Activated T-cell treated with anti-CD3 and anti-CD28 coated beads, Interleukin-2, amount 50 U/mL, for 1 hour (primary cell): ENCODE results near the gene DNMT3A.

Experiments used
- DNase-seq: peaks from one replicate; pipeline ENCODE4 v3.0.0-alpha.2; 2020

The DNMT3A gene

DNA sequence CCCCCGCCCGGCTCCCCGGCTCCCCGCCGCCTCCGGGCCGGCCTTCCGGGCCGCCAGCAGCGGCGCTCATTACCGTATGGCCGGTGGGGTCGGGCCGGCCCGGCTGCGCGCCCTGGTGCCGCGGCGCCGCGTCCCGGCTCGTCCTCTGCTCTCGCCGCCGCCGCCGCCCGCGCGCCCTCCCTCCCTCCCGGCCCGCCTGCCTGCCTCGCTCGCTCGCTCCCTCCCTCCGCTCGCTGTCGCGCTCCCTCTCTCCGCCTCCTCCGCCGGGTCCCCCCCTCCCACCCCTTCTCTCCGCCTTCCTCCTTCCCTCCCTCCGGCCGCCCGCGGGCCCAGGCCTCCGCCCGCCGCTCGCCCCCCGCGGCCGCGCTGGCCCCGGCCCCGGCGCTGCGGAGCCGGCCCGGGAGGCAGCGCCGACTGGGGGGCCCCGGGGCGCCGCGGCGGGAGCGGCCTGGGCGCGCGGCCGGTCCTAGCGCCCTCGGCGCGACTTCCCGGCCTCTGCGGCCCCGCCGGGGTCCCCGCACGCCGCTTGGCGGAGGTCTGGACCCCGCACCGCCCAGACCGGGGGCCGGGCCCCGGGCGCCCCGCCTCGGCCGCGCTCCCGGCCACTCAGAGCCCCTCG is at the start of gene DNMT3A:
TSS of gene DNMT3A (minus strand) at position 173 of the 619 bp plus-strand sequence. CDS start 27,941 bp downstream, outside the sequence.
- peak; percentile 70 for DNase-seq

DNA sequence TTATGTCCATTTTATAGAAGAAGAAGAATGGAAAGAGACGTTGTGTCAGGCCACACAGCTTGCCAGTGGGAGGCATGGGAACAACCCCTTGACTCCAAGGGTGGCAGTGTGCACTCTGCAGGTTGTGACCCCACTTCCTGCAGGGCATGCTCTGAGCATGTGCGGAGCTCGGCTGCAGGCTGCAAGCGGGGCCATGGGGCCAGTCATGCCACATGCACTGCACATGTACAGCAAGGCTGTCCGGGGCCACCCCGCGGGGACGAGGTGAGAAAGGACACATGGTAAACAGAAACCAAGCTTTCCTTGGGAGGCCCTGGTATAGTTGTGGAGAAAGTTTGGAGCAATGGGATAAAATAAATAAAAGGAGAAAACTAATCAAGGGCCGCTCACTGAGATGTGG is 47.4 kb upstream of the DNMT3A start:
- no peak for DNase-seq

DNA sequence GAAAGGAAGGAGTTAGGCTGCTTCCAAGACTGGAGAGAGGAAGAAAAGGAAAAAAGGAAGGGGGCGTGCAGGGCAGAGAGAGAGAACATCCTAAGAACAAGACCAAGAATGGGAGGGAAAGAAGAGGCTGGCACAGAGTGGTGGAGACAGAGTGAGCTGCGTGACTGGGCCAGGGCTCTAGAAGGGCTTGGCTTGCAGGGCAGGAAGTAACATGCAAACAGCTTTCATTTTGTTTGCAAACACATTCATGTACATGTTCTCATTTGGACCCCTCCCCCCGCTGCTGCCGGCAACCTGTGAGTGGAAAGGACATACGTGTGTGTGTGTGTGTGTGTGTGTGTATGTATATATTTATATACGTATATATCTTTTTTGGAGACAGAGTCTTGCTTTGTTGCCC is 46.8 kb upstream of the DNMT3A start:
- DNase-seq = no peak

DNA sequence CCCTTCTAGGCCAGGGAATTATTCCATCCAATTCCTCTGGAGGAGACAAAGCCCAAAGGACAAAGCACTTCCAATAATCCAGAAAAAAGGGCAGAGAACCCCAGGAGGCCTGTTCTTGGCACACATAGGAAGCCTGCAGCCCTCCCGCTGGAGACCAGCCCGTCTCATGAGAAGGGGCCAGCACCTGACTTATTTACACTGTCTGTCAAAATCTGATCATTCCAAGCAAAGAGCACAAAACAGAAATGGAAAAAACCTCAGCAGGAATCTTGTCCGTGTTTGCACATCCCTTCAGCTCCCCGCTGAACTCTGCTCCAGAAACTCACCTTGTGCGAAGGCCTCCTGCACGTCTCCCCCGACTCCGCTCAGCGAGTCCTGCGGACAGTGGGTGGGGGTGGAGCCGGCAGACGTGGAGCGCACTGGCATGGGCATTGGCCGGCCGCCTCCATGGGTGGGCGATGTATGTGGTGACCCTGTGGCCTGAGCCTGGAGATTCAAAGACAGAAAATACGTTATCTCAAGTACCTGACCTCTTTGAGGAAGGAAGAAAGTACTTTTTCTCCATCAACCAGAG is 46.2 kb upstream of the DNMT3A start:
- no peak for DNase-seq

DNA sequence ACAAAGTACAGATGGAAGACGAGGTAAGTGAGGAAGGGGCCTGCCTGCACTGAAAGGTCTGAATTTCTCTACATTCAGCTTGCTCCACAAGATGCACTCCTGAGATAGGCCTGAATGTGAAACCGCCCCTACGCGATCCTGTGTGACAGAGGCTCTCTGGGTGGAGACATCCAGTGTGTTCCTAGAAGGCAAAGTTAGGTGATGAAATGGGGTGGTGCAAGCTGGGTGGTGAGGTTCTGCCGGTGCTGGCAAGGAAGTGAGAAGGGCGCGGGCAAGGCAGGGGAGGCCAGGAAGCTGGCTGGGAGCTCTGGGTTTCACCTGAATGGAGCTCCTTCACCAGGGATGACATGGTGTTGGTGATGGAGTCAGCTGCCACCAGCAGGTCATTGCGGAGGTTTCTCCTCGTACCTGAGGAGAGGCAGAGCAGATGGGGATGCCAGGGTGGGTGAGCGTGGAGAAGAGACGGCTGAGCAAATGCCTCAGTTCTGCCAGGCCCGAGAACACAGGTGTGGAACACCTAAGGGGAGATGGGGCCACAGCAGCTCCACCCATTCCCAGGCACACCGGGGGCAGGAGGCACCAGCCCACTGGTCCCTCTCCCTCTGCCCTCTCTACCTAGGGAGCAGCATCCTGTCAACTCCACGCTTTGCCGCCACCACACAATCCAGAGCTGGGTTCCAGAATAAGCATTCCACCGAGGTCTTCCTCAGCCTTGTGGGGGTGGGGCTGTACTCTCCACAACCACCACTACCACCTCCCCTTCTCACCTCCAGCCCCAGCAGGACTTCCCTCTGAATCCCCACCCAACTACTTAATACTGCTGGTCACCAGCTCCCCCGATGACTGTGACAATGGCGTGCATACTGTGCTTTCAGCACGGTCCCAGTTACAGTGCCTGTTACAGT is 45.5 kb upstream of the DNMT3A start:
- DNase-seq = no peak

DNA sequence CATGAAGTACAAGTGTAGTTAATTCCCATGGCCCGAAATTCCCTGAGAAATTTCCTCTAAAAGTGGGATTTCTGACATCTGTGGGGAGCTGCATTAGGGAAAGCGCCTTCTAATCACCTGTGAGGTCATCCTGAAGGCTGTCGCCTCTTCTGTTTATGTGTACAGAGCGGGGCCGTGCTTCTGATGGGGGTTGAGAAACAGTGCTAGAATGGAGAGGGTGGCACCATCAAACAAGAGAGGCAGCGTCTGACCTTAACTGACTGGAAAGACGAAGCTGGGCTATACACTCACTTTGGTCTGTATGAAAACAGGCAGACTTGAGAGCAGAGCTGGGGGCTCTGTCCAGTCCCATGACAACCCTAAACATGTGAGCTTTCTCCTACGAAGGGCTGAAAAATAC is 44.2 kb upstream of the DNMT3A start:
- DNase-seq = no peak

DNA sequence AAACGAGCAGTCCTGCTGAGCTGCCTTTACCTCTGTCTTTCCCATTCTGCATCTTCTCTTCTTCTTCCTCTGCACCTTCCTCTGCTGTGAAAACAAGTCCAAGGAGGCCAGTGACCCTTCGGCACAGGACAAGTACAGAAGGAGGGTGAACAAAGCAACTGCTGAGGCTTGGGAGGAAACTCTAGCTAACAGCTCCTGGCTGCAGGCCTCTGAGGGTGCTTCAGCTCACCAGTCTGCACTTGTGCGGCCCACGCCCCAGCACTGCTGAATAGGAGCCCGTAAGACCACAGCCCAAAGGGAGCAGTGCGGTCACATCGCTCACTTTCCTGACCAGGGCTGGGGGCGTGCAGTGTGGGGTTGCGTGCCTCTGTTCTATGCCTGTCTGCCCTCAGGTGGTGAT is 42.1 kb upstream of the DNMT3A start:
- no peak for DNase-seq

DNA sequence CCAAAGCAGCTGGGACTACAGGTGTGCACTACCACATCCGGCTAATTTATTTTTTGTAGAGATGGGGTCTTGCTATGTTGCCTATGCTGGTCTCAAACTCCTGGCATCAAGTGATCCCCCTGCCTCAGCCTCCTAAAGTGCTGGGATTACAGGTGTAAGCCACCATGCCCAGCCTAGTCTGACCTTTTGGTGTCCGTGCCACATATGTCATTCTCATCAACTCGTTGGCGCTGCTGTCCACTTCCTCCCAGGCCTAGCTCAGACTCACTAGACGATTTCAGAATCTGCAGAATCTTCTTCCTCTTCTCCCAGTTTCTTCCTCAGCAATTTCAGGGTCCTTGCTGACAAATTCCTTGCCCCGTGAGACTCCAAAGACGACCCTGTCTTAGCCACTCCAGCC is 39.8 kb upstream of the DNMT3A start:
- DNase-seq = no peak

DNA sequence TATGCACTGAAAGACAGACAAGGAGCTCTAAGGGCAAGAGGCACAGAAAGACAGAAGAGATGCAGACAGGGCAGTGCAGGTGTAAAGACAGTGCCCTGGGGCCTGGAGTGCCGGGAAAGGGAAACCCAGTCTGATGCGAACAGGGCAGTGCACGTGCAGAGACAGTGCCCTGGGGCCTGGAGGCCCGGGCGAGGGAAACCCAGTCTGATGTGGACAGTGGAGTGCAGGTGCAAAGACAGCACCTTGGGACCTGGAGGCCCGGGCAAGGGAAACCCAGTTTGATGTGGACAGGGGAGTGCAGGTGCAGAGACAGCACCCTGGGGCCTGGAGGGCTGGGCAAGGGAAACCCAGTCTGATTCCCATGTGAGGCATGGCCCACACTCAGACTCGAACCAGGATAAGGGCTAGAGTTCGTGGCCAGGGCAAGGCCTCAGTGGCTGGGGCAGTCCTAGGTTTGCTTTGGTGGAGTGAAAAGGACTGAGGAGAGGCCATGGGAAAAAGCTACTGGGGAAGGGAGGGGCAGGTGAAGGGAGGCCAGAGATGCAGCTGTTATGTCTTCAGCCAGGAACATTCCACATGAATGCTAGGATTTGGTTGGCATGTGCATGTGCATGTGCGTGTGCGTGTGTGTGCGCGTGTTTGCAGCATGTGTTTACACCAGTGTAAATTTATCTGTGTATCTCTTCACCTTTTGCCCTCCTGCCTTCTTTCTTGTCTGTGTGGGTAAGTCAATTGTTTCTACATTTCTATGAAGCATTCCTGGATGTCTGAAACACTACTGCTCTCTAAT is 39.1 kb upstream of the DNMT3A start:
- no peak for DNase-seq

DNA sequence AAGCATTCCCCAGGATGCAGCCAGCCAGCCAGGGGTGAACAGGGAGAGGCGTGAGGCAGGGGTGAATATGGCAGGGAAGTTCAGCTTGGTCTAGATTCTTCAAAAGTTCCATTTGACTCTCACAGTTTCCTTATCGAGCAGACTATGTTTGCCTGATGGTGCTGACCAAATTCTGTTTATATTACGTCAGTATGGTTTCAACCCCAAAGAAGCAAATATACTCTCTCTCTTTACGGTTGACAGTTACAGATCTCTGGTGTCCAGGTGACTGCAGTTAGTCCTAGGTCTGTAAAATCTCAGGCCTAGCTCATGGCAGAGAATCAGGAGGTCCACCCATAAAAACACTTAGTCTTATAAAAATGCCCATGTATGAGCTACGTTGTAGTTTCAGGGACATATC is 38.3 kb upstream of the DNMT3A start:
- no peak for DNase-seq

DNA sequence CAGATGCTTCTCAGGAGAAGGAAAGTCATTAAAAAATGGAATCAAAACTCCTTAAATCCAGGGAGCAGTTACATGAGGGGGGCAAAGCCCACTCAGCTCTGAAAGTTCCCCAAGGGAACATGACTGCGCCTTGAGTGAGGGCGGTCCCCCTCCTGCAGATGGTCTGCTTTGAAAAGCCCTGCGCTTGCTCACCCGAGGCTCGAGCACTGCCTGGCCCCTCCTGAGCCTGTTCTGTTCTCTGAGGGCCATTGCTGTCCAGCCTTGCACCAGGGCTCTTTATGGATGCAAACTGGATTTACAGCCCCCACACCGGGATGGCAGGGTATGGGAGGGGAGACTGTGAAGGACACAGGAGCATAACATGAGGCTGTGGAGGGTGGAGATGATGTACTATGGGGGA is 37.8 kb upstream of the DNMT3A start:
- DNase-seq = no peak

DNA sequence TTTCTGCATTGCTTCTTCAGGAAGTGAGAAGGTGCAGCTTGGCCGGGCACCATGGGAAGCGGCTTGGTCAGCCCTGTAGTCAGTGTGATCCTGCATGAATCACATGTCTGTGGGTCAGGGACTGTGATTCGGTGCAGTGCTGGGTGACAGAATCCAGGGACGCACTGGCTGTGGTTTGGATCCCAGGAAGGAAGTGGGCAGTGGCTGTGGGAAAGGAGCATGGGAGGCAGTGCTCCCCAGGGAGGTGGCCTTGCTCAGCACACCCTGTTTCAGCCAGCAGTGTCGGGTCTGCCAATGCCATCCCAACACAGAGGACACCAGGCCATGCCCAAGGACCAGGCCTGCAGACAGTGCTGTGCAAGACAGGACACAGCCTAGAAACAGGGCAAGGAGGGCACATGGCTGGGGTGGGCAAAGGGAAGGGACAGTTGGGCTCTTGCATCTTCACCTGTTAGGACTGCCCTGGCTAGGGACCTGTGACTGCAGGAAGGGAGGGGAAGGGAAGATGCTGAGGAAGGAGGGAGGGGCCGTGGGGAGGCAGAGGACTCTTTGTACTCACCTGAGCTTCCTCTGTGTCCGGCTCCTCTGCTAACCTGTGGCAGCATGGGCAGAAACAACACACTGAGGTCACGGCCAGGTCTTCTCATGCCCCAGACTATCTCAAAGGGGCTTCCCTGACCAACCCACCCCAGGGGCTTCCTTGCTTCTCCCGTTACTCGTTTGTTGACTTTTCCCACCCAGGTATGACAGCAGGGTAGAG is 37.2 kb upstream of the DNMT3A start:
- no peak for DNase-seq

DNA sequence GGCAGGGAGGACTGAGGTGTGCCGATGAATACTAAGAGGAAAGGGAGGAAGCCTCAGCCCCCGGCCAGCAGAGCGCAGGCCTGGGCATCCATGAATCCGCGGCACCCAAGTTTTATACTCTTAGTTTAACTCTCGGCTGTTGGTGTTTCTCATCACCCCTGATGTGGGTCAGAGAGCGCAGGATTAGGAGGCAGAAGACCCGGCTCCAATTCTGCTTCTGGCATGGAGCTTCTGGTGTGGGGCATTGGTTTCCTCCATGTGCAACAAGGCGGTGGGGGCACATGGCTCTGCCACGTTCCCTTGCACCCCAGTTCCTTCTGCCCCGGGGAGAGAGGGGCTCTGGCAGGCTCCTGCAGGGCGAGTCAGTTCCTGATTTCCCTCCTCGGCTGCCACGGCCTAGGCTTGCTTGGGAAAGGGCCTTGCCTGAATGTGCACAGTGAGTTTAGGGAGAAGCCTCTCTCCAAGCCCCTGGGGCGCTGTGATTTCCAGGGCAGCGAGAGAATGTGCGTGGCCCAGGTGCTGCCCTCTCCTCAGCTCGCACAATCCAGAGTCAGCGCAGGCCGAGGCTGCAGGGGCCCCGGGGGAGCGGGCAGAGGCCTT is 36.2 kb upstream of the DNMT3A start:
- DNase-seq = no peak

DNA sequence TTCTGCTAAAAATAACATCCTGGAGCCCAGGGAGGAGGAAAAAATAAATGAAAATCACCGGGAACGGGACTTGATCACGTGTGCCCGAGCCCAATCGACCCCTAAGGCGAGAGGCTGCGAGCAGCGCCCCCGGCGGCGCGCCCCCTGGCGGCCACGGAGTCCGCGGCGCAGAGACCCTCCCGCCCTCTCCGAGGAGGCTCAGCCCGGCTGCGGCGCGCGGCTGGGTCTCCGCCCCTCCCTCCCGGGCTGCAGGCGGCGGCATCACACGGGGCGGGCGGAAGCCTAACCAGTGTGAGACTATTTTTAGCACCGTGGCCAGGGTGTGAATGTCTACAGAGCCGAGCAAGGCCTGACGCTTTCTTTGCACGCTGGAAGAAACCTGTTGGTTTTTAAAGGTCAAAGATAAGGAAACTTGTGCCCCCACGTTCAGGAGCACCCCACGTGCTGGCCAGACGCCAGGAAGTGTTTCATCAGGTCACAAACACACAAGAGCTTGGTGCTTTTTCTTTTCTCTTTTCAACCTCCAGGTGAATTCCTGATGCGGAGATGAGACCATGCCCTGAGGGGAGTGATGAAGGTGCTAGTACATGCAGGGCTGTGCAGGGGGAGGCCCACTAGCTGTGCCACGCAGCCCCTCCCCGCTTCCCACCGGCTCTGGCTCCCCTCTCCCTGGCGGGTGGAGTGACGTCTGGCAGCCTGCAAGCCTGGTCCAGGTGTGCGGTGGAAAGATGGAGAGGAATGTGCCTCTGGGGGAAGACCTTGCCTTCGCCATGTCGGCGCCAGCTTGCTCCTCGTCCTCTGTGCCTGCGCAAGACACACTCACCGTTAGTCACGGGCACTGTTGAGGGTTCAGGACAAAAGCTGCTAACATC is 35.3 kb upstream of the DNMT3A start:
- peak; percentile 91 for DNase-seq

DNA sequence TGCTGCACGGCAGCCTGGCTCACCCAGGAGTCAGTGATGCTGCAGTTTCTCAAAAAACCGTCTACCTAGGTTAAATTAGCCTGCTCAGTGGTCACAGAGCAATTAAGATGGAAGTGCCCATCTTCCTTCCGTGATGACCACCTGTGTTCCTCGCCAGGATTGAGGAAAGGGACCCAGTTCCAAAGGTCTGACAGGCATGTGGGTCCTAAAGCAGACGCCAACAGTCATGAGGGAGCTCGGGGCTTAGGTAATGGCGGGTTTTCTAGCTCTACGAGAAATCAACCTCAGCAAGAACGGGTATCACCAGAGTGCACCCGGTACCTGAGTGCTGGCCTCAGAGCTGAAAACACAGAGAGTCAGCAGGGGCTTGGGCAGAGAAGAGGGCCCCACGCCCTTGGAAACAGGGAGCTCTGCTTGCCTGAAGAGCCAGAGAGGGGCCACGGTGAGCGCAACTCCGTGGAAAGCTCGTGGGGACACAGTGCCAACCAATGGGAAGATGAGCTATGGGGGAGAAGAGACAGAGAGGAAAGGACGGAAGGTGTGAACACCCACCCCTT is 34.3 kb upstream of the DNMT3A start:
- no peak for DNase-seq

DNA sequence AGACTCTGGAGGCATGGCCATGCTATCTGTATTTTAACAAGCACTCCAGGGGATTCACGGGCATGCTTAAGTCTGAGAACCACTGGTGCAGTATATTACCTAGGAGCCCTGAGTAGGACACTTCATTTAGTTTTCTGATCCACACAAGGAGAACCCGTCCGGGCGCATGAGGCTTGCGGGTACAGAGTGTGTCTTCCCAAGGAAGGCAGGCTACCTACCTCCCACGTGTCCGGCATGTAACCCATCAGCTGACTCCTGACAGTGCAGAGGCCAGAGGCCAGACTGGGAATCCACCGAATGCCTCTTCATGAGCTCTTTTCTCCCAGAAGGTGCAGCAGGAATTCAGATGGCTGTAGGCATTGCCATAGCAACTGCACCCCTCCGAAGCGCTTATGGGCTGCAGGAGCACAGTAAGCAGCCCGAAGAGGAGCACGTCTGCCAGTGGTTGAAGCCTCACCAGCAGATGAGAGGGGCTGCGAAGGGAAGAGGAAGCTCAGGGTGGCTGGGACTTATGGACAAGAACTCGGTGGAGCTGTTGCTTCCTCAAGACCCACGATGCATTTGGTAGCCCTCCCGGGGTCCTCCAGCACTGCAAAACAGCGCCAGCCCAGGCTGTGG is 33.8 kb upstream of the DNMT3A start:
- DNase-seq = no peak

DNA sequence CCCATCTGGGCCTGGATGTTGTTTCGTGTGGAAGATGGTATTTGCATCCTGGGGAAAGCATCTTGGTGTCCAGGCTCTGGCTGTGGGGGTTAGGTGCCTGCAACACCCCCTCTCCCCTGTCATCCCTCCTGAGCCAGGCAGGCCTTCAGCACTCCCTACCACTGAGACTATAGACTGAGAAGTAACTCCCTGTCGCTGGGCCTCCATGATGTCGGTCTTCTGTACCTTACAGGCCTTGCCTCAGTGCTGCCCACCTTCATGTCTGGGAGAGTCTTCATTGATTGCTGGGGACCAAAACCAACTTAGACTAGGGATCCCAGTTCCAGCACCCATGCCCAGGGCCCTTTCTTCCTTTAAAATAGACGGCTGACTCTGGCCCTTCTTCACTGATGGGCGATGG is 33.1 kb upstream of the DNMT3A start:
- no peak for DNase-seq

DNA sequence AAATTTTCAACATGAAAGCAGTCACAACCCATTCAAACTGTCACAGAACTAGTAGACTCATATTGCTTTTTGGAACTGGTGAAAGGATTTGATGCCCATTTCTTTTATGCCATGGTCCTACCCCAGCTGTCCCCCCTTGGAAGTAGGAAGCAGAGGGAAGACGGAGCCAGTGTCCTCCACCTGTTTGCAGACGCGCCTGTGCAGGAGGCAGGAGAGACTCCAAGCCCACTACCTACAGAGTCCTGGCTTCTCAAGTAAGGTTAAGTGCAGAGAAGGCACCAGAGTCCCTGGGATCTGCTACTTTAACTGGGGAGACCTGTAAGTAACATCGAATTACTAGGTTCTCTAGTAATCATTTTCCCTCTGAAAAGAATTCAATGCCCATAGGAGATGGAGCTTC is 32.7 kb upstream of the DNMT3A start:
- no peak for DNase-seq

DNA sequence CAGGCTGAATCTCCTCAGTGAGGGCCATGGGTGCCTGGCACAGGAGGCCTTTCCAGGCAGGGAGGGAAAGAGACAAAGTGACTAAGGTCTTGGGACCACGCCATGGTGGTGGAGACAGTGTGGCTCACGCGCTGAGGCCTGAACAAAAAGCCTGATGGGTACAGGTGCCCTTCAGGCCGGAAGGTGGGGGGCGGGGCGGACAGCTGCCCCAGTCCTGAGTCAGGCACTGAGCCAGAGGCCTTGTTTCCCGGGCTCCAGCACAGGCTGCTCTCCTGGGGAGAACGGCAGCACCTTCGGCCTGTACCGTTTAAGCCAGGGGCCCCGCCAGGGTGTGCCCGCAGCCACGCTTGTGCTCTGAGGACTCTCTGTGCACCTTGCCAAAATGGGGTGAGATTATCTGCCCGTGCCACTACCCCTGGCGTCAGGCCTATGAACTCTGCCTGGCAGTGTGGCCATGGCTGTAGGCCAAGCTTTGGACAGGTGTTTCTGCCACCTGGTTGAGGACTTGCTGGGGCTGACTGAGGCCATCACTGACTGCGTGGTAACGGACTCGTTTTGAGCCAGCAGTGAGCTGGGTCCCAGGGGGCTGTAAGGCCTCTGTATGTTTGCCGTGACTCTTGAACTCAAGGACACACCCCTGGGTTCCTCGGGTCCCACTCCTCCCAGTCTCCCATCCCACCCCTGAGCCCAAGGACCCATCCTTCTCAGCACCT is 31.7 kb upstream of the DNMT3A start:
- DNase-seq = no peak
